ENCODE results near the gene PCDH17.

PCDH17 gene

GRCh38 chr13:57666131-57666953, 34.8 kb downstream of the PCDH17 start:
- Histone ChIP-seq H3K4me1 (ENCODE audit: control insufficient read depth, insufficient read depth, low read length) (no peaks in the 10 kb centered on the region), H3K27me3 (ENCODE audit: control insufficient read depth, insufficient read depth, low read length) (no peaks in the 10 kb centered on the region), H3K9me3 (ENCODE audit: control insufficient read depth, insufficient read depth, low read length) (no peaks in the 10 kb centered on the region), H3K36me3 (ENCODE audit: control insufficient read depth, insufficient read depth, low read length) (no peaks in the 10 kb centered on the region), H3K27ac (ENCODE audit: low read length) (no peak overlapping the region), H3K4me3 (ENCODE audit: low read length) (no peak overlapping the region)
- DNase-seq (ENCODE audit: low read depth, low spot score): no peak
- WGBS (ENCODE audit: insufficient coverage, insufficient read length): no CpG with 5 or more reads among the region's 6 CpGs

GRCh38 chr13:57672168-57672567, 40.6 kb downstream of the PCDH17 start:
- no peak overlapping the region for H3K4me3 ChIP-seq (ENCODE audit: low read length)
- no peak overlapping the region for H3K27ac ChIP-seq (ENCODE audit: low read length)
- H3K27me3 ChIP-seq (ENCODE audit: control insufficient read depth, insufficient read depth, low read length): no peaks in the 10 kb centered on the region
- DNase-seq (ENCODE audit: low read depth, low spot score): no peak
- no peaks in the 10 kb centered on the region for H3K4me1 ChIP-seq (ENCODE audit: control insufficient read depth, insufficient read depth, low read length)
- no CpG with 5 or more reads among the region's 2 CpGs for WGBS (ENCODE audit: insufficient coverage, insufficient read length)
- H3K9me3 ChIP-seq (ENCODE audit: control insufficient read depth, insufficient read depth, low read length): no peaks in the 10 kb centered on the region
- H3K36me3 ChIP-seq (ENCODE audit: control insufficient read depth, insufficient read depth, low read length): no peaks in the 10 kb centered on the region

- H3K27me3 ChIP-seq (ENCODE audit: control insufficient read depth, insufficient read depth, low read length): no peaks in the 10 kb centered on the region
- H3K27ac ChIP-seq (ENCODE audit: low read length): no peak overlapping the region
- no peak overlapping the region for H3K4me3 ChIP-seq (ENCODE audit: low read length)
- WGBS (ENCODE audit: insufficient coverage, insufficient read length): no CpG with 5 or more reads among the region's 2 CpGs
- no peaks in the 10 kb centered on the region for H3K36me3 ChIP-seq (ENCODE audit: control insufficient read depth, insufficient read depth, low read length)
- H3K9me3 ChIP-seq (ENCODE audit: control insufficient read depth, insufficient read depth, low read length): no peaks in the 10 kb centered on the region
- no peak for DNase-seq (ENCODE audit: low read depth, low spot score)
- H3K4me1 ChIP-seq (ENCODE audit: control insufficient read depth, insufficient read depth, low read length): no peaks in the 10 kb centered on the region
Observed at GRCh38 chr13:57673197-57673596, 41.7 kb downstream of the PCDH17 start.

GRCh38 chr13:57675526-57675925, 44.0 kb downstream of the PCDH17 start:
- Histone ChIP-seq H3K9me3 (ENCODE audit: control insufficient read depth, insufficient read depth, low read length) (no peaks in the 10 kb centered on the region), H3K4me3 (ENCODE audit: low read length) (no peak overlapping the region), H3K36me3 (ENCODE audit: control insufficient read depth, insufficient read depth, low read length) (no peaks in the 10 kb centered on the region), H3K27me3 (ENCODE audit: control insufficient read depth, insufficient read depth, low read length) (no peaks in the 10 kb centered on the region), H3K27ac (ENCODE audit: low read length) (no peak overlapping the region), H3K4me1 (ENCODE audit: control insufficient read depth, insufficient read depth, low read length) (no peaks in the 10 kb centered on the region)
- WGBS (ENCODE audit: insufficient coverage, insufficient read length): no CpG with 5 or more reads among the region's 2 CpGs
- DNase-seq (ENCODE audit: low read depth, low spot score): no peak

GRCh38 chr13:57680609-57681008, 49.1 kb downstream of the PCDH17 start:
- Histone ChIP-seq H3K36me3 (ENCODE audit: control insufficient read depth, insufficient read depth, low read length) (no peaks in the 10 kb centered on the region), H3K27me3 (ENCODE audit: control insufficient read depth, insufficient read depth, low read length) (no peaks in the 10 kb centered on the region)
- no CpG with 5 or more reads among the region's 1 CpG for WGBS (ENCODE audit: insufficient coverage, insufficient read length)

GRCh38 chr13:57682128-57682716, 50.7 kb downstream of the PCDH17 start:
- Histone ChIP-seq H3K27ac (ENCODE audit: low read length) (no peak overlapping the region), H3K36me3 (ENCODE audit: control insufficient read depth, insufficient read depth, low read length) (no peaks in the 10 kb centered on the region), H3K4me1 (ENCODE audit: control insufficient read depth, insufficient read depth, low read length) (peaks cover 3% of the 10 kb centered on the region; the same call in 1 of the 2 replicates), H3K9me3 (ENCODE audit: control insufficient read depth, insufficient read depth, low read length) (no peaks in the 10 kb centered on the region), H3K27me3 (ENCODE audit: control insufficient read depth, insufficient read depth, low read length) (no peaks in the 10 kb centered on the region), H3K4me3 (ENCODE audit: low read length) (no peak overlapping the region)
- DNase-seq (ENCODE audit: low read depth, low spot score): no peak
- WGBS (ENCODE audit: insufficient coverage, insufficient read length): 100% methylated on average over 1 of the region's 4 CpGs

More at GRCh38 chr13:57680609-57681008, 49.1 kb downstream of the PCDH17 start:
- Histone ChIP-seq H3K9me3 (ENCODE audit: control insufficient read depth, insufficient read depth, low read length) (no peaks in the 10 kb centered on the region), H3K4me3 (ENCODE audit: low read length) (no peak overlapping the region), H3K27ac (ENCODE audit: low read length) (no peak overlapping the region), H3K4me1 (ENCODE audit: control insufficient read depth, insufficient read depth, low read length) (peaks cover 3% of the 10 kb centered on the region; the same call in 1 of the 2 replicates)
- no peak for DNase-seq (ENCODE audit: low read depth, low spot score)

- H3K4me1 ChIP-seq (ENCODE audit: control insufficient read depth, insufficient read depth, low read length): no peaks in the 10 kb centered on the region
- H3K27me3 ChIP-seq (ENCODE audit: control insufficient read depth, insufficient read depth, low read length): no peaks in the 10 kb centered on the region
- no CpG with 5 or more reads among the region's 4 CpGs for WGBS (ENCODE audit: insufficient coverage, insufficient read length)
- H3K36me3 ChIP-seq (ENCODE audit: control insufficient read depth, insufficient read depth, low read length): no peaks in the 10 kb centered on the region
- H3K4me3 ChIP-seq (ENCODE audit: low read length): no peak overlapping the region
- H3K9me3 ChIP-seq (ENCODE audit: control insufficient read depth, insufficient read depth, low read length): no peaks in the 10 kb centered on the region
- no peak overlapping the region for H3K27ac ChIP-seq (ENCODE audit: low read length)
- no peak for DNase-seq (ENCODE audit: low read depth, low spot score)
Observed at GRCh38 chr13:57698851-57699250, 67.3 kb downstream of the PCDH17 start.

- no CpG with 5 or more reads among the region's 2 CpGs for WGBS (ENCODE audit: insufficient coverage, insufficient read length)
- Histone ChIP-seq H3K9me3 (ENCODE audit: control insufficient read depth, insufficient read depth, low read length) (no peaks in the 10 kb centered on the region), H3K36me3 (ENCODE audit: control insufficient read depth, insufficient read depth, low read length) (no peaks in the 10 kb centered on the region), H3K27me3 (ENCODE audit: control insufficient read depth, insufficient read depth, low read length) (no peaks in the 10 kb centered on the region), H3K4me1 (ENCODE audit: control insufficient read depth, insufficient read depth, low read length) (no peaks in the 10 kb centered on the region), H3K4me3 (ENCODE audit: low read length) (no peak overlapping the region), H3K27ac (ENCODE audit: low read length) (no peak overlapping the region)
- no peak for DNase-seq (ENCODE audit: low read depth, low spot score)
Observed at GRCh38 chr13:57704031-57704430, 72.5 kb downstream of the PCDH17 start.

- Histone ChIP-seq H3K27ac (ENCODE audit: low read length) (no peak overlapping the region), H3K4me3 (ENCODE audit: low read length) (no peak overlapping the region), H3K36me3 (ENCODE audit: control insufficient read depth, insufficient read depth, low read length) (no peaks in the 10 kb centered on the region), H3K27me3 (ENCODE audit: control insufficient read depth, insufficient read depth, low read length) (no peaks in the 10 kb centered on the region), H3K4me1 (ENCODE audit: control insufficient read depth, insufficient read depth, low read length) (no peaks in the 10 kb centered on the region), H3K9me3 (ENCODE audit: control insufficient read depth, insufficient read depth, low read length) (no peaks in the 10 kb centered on the region)
- no peak for DNase-seq (ENCODE audit: low read depth, low spot score)
- WGBS (ENCODE audit: insufficient coverage, insufficient read length): no CpG with 5 or more reads among the region's 3 CpGs
Observed at GRCh38 chr13:57716295-57716694, 84.8 kb downstream of the PCDH17 start.

- no CpG with 5 or more reads among the region's 12 CpGs for WGBS (ENCODE audit: insufficient coverage, insufficient read length)
- H3K4me3 ChIP-seq (ENCODE audit: low read length): no peak overlapping the region
- no peaks in the 10 kb centered on the region for H3K27me3 ChIP-seq (ENCODE audit: control insufficient read depth, insufficient read depth, low read length)
- no peaks in the 10 kb centered on the region for H3K36me3 ChIP-seq (ENCODE audit: control insufficient read depth, insufficient read depth, low read length)
- DNase-seq (ENCODE audit: low read depth, low spot score): no peak
- no peaks in the 10 kb centered on the region for H3K4me1 ChIP-seq (ENCODE audit: control insufficient read depth, insufficient read depth, low read length)
- no peaks in the 10 kb centered on the region for H3K9me3 ChIP-seq (ENCODE audit: control insufficient read depth, insufficient read depth, low read length)
- H3K27ac ChIP-seq (ENCODE audit: low read length): no peak overlapping the region
Observed at GRCh38 chr13:57724486-57725272, 93.1 kb downstream of the PCDH17 start.
